A673 (cell line): Measurements from ENCODE around the gene SV2C.

Experiments used
- EZH2 ChIP-seq: fragments of 200-600 bp; sonication (generic); IDR thresholded peaks from 2 replicates; pipeline ENCODE4 v1.6.1; 2017; ENCODE audit warnings: borderline replicate concordance, low read depth, mild to moderate bottlenecking, mixed read lengths, antibody characterized with exemption, low read length; ENCODE audit not compliant: poor library complexity, severe bottlenecking
- TF ChIP-seq, protein P1 (sequence below): fragments of 300-800, 200-600 bp; sonication (generic); conservative IDR thresholded peaks from 2 replicates; pipeline ENCODE4 v1.5.1; 2017; ENCODE audit warnings: low read depth, mild to moderate bottlenecking, antibody characterized with exemption, low read length, moderate library complexity, mixed read lengths

DNA sequence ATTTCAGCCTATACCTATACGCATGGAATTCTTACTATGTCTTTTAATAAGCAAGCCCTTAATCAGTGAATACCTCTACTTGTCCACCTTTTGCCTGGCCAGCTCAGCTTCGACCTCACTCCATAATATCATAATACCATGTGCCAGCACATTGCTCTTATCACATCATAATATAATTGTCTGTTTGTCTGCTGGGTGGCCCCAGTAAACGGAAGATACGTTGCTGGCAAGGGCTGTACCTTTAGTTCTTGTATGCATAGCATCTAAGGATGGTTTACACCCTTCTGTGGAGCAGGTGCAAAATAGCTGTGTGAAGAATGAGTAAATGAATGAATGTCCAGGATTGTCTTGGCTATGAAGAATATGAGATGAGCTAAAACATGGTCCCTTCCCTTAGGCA lies 29.9 kb downstream of the SV2C start:
- TF ChIP-seq, protein P1, sequence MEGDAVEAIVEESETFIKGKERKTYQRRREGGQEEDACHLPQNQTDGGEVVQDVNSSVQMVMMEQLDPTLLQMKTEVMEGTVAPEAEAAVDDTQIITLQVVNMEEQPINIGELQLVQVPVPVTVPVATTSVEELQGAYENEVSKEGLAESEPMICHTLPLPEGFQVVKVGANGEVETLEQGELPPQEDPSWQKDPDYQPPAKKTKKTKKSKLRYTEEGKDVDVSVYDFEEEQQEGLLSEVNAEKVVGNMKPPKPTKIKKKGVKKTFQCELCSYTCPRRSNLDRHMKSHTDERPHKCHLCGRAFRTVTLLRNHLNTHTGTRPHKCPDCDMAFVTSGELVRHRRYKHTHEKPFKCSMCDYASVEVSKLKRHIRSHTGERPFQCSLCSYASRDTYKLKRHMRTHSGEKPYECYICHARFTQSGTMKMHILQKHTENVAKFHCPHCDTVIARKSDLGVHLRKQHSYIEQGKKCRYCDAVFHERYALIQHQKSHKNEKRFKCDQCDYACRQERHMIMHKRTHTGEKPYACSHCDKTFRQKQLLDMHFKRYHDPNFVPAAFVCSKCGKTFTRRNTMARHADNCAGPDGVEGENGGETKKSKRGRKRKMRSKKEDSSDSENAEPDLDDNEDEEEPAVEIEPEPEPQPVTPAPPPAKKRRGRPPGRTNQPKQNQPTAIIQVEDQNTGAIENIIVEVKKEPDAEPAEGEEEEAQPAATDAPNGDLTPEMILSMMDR: no peak
- TF ChIP-seq EZH2: no peak
